Ectodermal cell (in vitro differentiated cells): ENCODE measurements around the gene CALB2.

Experiments
- H3K27ac ChIP-seq: 2 replicates; pipeline ENCODE4 v1.7.0; 2013; ENCODE audit warnings: mild to moderate bottlenecking, low read depth, low read length; ENCODE audit not compliant: insufficient read depth, poor library complexity, severe bottlenecking
- H3K27me3 ChIP-seq: 2 replicates; pipeline ENCODE4 v1.7.0; 2013; ENCODE audit warnings: mild to moderate bottlenecking, low read length; ENCODE audit not compliant: insufficient read depth, control insufficient read depth, poor library complexity, severe bottlenecking
- H3K36me3 ChIP-seq: one replicate; pipeline ENCODE4 v1.7.0; 2013; ENCODE audit warnings: low read length; ENCODE audit not compliant: control insufficient read depth, insufficient read depth
- H3K4me1 ChIP-seq: one replicate; pipeline ENCODE4 v1.7.0; 2013; ENCODE audit warnings: low read length; ENCODE audit not compliant: control insufficient read depth, insufficient read depth
- H3K4me3 ChIP-seq: 2 replicates; pipeline ENCODE4 v1.7.0; 2013; ENCODE audit warnings: low read depth, low read length, control low read depth; ENCODE audit not compliant: insufficient read depth
- H3K9me3 ChIP-seq: 2 replicates; pipeline ENCODE4 v1.7.0; 2013; ENCODE audit warnings: mild to moderate bottlenecking, low read length, moderate library complexity; ENCODE audit not compliant: control insufficient read depth
- WGBS, 2 experiments: methylation state at CpG; one replicate each; pipeline ENCODE4 v1.1.7; 2013; ENCODE audit warnings: missing lambda C conversion rate in 2 of 2; 5-methylcytosine and 5-hydroxymethylcytosine counted together

Gene CALB2

GRCh38 chr16:71431176-71431575, 72.7 kb downstream of the CALB2 start:
- Histone ChIP-seq H3K4me1 (no peaks in the 10 kb centered on the region), H3K36me3 (no peaks in the 10 kb centered on the region), H3K4me3 (no peak overlapping the region), H3K27me3 (peaks cover 20% of the 10 kb centered on the region), H3K9me3 (no peaks in the 10 kb centered on the region), H3K27ac (no peak overlapping the region)
- WGBS, 2 experiments, result 90% methylated on average over 14 of the region's 14 CpGs

- Histone ChIP-seq H3K4me3 (no peak overlapping the region), H3K4me1 (no peaks in the 10 kb centered on the region), H3K36me3 (no peaks in the 10 kb centered on the region), H3K9me3 (no peaks in the 10 kb centered on the region), H3K27me3 (peaks cover 12% of the 10 kb centered on the region), H3K27ac (no peak overlapping the region)
- 90 to 94% methylated on average over 9 of the region's 9 CpGs for WGBS, 2 experiments
These were observed 73.5 kb downstream of the CALB2 start for GRCh38 chr16:71431991-71432390.

GRCh38 chr16:71432906-71433305, 74.4 kb downstream of the CALB2 start:
- no peak overlapping the region for H3K27ac ChIP-seq
- 83 to 86% methylated on average over 6 of the region's 6 CpGs for WGBS, 2 experiments
- H3K9me3 ChIP-seq, result no peaks in the 10 kb centered on the region
- H3K36me3 ChIP-seq, result no peaks in the 10 kb centered on the region
- peaks cover 8% of the 10 kb centered on the region for H3K27me3 ChIP-seq
- no peak overlapping the region for H3K4me3 ChIP-seq
- no peaks in the 10 kb centered on the region for H3K4me1 ChIP-seq

GRCh38 chr16:71436473-71436872, 78.0 kb downstream of the CALB2 start:
- Histone ChIP-seq H3K4me1 (no peaks in the 10 kb centered on the region), H3K36me3 (no peaks in the 10 kb centered on the region), H3K4me3 (no peak overlapping the region), H3K27me3 (no peaks in the 10 kb centered on the region), H3K27ac (no peak overlapping the region), H3K9me3 (no peaks in the 10 kb centered on the region)
- WGBS, 2 experiments, result 86 to 88% methylated on average over 7 of the region's 7 CpGs

- H3K36me3 ChIP-seq, result no peaks in the 10 kb centered on the region
- whole genome bisulfite sequencing, 2 experiments, result 65 to 68% methylated on average over 2 to 3 of the region's 3 CpGs
These were observed 81.0 kb downstream of the CALB2 start for GRCh38 chr16:71439523-71439922.

More at GRCh38 chr16:71439523-71439922, 81.0 kb downstream of the CALB2 start:
- no peaks in the 10 kb centered on the region for H3K27me3 ChIP-seq
- no peaks in the 10 kb centered on the region for H3K4me1 ChIP-seq
- H3K27ac ChIP-seq, result no peak overlapping the region
- H3K4me3 ChIP-seq, result no peak overlapping the region
- H3K9me3 ChIP-seq, result no peaks in the 10 kb centered on the region
